HepG2 (cell line): Measurements from ENCODE around the gene FNDC3A. TPM values are rescaled to one million over a fixed set of nuclear protein-coding genes. Genes with fewer than 3 reads are reported as not detected.

Source experiments
- ASH2L ChIP-seq: fragments of 300-600, 200-600 bp; sonication (generic); IDR thresholded peaks from 2 replicates; pipeline ENCODE4 v1.7.0; 2017; ENCODE audit warnings: low read depth, mild to moderate bottlenecking, moderate library complexity, mixed read lengths, low read length; ENCODE audit not compliant: insufficient read length
- BATF2 ChIP-seq: sonication (generic); formaldehyde crosslinking; IDR thresholded peaks from 2 replicates; pipeline ENCODE4 v1.8.0; 2022; ENCODE audit warnings: mild to moderate bottlenecking, missing genetic modification reagents, moderate library complexity
- GATAD2A ChIP-seq: IDR thresholded peaks from 2 replicates; pipeline ENCODE4 v1.6.1; 2016
- PRDM15 ChIP-seq: sonication (generic); formaldehyde crosslinking; IDR thresholded peaks from 2 replicates; pipeline ENCODE4 v1.4.0; 2020; ENCODE audit warnings: missing genetic modification reagents
- REPIN1 ChIP-seq: sonication (generic); formaldehyde crosslinking; IDR thresholded peaks from 2 replicates; pipeline ENCODE4 v1.8.0; 2022; ENCODE audit warnings: missing genetic modification reagents, low read depth, mild to moderate bottlenecking, borderline replicate concordance
- YY1 ChIP-seq: IDR thresholded peaks from 2 replicates; pipeline ENCODE4 v1.6.1; 2011; ENCODE audit warnings: low read length, low read depth, moderate library complexity, mild to moderate bottlenecking; ENCODE audit not compliant: insufficient read depth, insufficient replicate concordance
- ZBTB21 ChIP-seq: sonication (generic); formaldehyde crosslinking; IDR thresholded peaks from 2 replicates; pipeline ENCODE4 v1.4.0; 2020; ENCODE audit warnings: missing genetic modification reagents
- ZNF20 ChIP-seq: sonication (generic); formaldehyde crosslinking; IDR thresholded peaks from 2 replicates; pipeline ENCODE4 v1.4.0; 2020; ENCODE audit warnings: mild to moderate bottlenecking, moderate library complexity, missing genetic modification reagents
- ZNF234 ChIP-seq: sonication (generic); formaldehyde crosslinking; conservative IDR thresholded peaks from 2 replicates; pipeline ENCODE4 v1.5.1; 2020; ENCODE audit warnings: mild to moderate bottlenecking, missing genetic modification reagents
- ZNF382 ChIP-seq: sonication (generic); formaldehyde crosslinking; IDR thresholded peaks from 2 replicates; pipeline ENCODE4 v1.5.0; 2020; ENCODE audit warnings: missing genetic modification reagents, mild to moderate bottlenecking, borderline replicate concordance
- ZNF841 ChIP-seq: sonication (generic); formaldehyde crosslinking; IDR thresholded peaks from 2 replicates; pipeline ENCODE4 v1.8.1; 2023; ENCODE audit warnings: missing genetic modification reagents, borderline replicate concordance
- polyA plus RNA-seq, 8 experiments: library from polyadenylated mRNA; depleted of rRNA in 3 of 8; stranded (reverse) in 7 of 8; unstranded in 1 of 8; fragments of >200 nt; fragmentation: Illumina TruSeq in 4 of 8; extraction: Trizol in 4 of 8; gene quantifications; 2 replicates each; pipeline versions ENCODE4 v1.2.1 to v1.2.3, GENCODE V29; 2011 to 2016; ENCODE audit warnings: low read depth in 4 of 8, missing spikeins in 1 of 8, mixed read lengths in 1 of 8; ENCODE audit not compliant: insufficient read depth in 1 of 8
- total RNA-seq, 5 experiments: library from RNA; depleted of rRNA; stranded (reverse); fragments of >200 nt; fragmentation: Illumina TruSeq; extraction: Trizol; gene quantifications; 2 replicates each; pipeline ENCODE4 v1.2.3, GENCODE V29; 2016; ENCODE audit warnings: low read depth in 1 of 5
- TF ChIP-seq, protein P1 (sequence below): sonication (generic); formaldehyde crosslinking; conservative IDR thresholded peaks from 2 replicates; pipeline ENCODE4 v1.4.0; 2020; ENCODE audit warnings: missing genetic modification reagents
- TF ChIP-seq, protein P2 (sequence below): sonication (generic); formaldehyde crosslinking; IDR thresholded peaks from 2 replicates; pipeline ENCODE4 v1.5.1; 2020; ENCODE audit warnings: mild to moderate bottlenecking, moderate library complexity, missing genetic modification reagents
- TF ChIP-seq, protein P3 (sequence below): sonication (generic); formaldehyde crosslinking; IDR thresholded peaks from 2 replicates; pipeline ENCODE4 v1.8.1; 2023; ENCODE audit warnings: mild to moderate bottlenecking, missing genetic modification reagents

The FNDC3A gene
- total and polyA plus RNA-seq, 2 of the 13 experiments (the other 11 are each of a cell fraction or from before 2014, with no cell fraction given) = 36.7 to 39.3 TPM

DNA sequence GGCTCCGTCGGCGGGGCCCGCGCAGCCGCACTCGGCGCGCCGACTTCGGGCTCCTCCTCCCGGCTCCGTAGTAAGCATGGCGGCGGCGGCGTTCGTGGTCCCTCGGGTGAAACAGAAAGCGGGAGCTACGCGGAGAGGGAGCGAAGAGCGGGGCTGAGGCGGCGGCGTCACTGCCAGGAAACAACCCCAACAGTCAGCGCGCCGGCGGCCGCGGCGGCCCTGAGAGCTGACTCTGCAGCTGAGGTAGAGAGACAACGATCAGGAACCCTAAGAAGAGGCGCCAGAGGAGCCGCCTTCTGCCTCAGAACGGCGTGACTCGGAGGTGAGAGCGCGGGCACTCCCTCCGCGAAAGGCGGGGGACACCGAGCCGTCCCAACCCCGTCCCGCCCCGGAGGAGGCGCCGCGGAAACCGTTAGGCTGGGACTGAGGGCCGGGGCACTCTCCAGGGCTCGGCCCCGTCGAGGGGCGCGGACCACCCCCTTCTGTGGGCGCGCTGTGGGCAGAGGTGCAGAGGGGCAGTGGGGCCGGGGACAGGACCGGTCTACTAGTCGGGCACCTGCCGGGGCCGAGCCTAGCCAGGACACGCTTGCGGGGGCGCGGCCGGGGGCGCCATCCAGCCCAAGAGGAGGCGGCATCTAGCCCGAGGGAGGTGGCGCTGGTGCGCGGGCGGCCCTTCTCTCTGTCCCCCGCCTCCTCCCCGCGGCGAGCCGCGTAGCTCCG, at the start of gene FNDC3A (continued):
- TF ChIP-seq YY1 (peak; percentile 91), BATF2 (CRISPR knock-in tag) (no peak), ZBTB21 (CRISPR knock-in tag) (no peak), ASH2L (peak; percentile 4), REPIN1 (CRISPR knock-in tag) (0 out of 2 replicates have a peak, but pooled peaks have one; percentile 24), ZNF841 (CRISPR knock-in tag) (peak; percentile 45; the same call in 1 of the 2 replicates), GATAD2A (CRISPR knock-in tag) (no peak), ZNF382 (CRISPR knock-in tag) (no peak), ZNF234 (peak; percentile 76), ZNF20 (CRISPR knock-in tag) (no peak), PRDM15 (CRISPR knock-in tag) (no peak)
- TF ChIP-seq, protein P1, sequence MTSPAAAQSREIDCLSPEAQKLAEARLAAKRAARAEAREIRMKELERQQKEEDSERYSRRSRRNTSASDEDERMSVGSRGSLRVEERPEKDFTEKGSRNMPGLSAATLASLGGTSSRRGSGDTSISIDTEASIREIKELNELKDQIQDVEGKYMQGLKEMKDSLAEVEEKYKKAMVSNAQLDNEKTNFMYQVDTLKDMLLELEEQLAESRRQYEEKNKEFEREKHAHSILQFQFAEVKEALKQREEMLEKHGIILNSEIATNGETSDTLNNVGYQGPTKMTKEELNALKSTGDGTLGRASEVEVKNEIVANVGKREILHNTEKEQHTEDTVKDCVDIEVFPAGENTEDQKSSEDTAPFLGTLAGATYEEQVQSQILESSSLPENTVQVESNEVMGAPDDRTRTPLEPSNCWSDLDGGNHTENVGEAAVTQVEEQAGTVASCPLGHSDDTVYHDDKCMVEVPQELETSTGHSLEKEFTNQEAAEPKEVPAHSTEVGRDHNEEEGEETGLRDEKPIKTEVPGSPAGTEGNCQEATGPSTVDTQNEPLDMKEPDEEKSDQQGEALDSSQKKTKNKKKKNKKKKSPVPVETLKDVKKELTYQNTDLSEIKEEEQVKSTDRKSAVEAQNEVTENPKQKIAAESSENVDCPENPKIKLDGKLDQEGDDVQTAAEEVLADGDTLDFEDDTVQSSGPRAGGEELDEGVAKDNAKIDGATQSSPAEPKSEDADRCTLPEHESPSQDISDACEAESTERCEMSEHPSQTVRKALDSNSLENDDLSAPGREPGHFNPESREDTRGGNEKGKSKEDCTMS (CRISPR knock-in tag) = no peak
- TF ChIP-seq, protein P2, sequence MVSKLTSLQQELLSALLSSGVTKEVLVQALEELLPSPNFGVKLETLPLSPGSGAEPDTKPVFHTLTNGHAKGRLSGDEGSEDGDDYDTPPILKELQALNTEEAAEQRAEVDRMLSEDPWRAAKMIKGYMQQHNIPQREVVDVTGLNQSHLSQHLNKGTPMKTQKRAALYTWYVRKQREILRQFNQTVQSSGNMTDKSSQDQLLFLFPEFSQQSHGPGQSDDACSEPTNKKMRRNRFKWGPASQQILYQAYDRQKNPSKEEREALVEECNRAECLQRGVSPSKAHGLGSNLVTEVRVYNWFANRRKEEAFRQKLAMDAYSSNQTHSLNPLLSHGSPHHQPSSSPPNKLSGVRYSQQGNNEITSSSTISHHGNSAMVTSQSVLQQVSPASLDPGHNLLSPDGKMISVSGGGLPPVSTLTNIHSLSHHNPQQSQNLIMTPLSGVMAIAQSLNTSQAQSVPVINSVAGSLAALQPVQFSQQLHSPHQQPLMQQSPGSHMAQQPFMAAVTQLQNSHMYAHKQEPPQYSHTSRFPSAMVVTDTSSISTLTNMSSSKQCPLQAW (CRISPR knock-in tag) = peak; percentile 60; the same call in 1 of the 2 replicates
- TF ChIP-seq, protein P3, sequence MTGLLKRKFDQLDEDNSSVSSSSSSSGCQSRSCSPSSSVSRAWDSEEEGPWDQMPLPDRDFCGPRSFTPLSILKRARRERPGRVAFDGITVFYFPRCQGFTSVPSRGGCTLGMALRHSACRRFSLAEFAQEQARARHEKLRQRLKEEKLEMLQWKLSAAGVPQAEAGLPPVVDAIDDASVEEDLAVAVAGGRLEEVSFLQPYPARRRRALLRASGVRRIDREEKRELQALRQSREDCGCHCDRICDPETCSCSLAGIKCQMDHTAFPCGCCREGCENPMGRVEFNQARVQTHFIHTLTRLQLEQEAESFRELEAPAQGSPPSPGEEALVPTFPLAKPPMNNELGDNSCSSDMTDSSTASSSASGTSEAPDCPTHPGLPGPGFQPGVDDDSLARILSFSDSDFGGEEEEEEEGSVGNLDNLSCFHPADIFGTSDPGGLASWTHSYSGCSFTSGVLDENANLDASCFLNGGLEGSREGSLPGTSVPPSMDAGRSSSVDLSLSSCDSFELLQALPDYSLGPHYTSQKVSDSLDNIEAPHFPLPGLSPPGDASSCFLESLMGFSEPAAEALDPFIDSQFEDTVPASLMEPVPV (CRISPR knock-in tag) = peak; percentile 51; the same call in 1 of the 2 replicates
